K562 (cell line): ENCODE data around the gene CTRB1. TPM values are rescaled to one million over a fixed set of nuclear protein-coding genes. Genes with fewer than 3 reads are reported as not detected.

ENCODE experiments used
- ATAC-seq: fragments of 200-7000 bp; cut with Tn5 transposase; 3 replicates; pipeline ENCODE4 v1.9.1; 2020; ENCODE audit warnings: moderate library complexity
- BruUV-seq: library from RNA; stranded (reverse); fragments of 400-500 nt; replicated peaks from 2 replicates; lab custom pipeline; 2021; lab: Mats Ljungman, UMichigan
- CTCF ChIA-PET: fragments of 300-600 bp; formaldehyde crosslinking; extraction: SDS; loops from one replicate; lab custom pipeline; 2021; ENCODE audit warnings: low intra/inter-chr PET ratio; lab: Yijun Ruan, JAX
- POLR2A ChIA-PET: fragments of 300-600, 350-650 bp; sonication (Branson Sonifier 250); formaldehyde crosslinking; extraction: SDS; loops from one replicate; lab custom pipeline; 2021; ENCODE audit warnings: antibody characterized with exemption, inconsistent platforms; lab: Yijun Ruan, JAX
- DNase-seq, 4 experiments: peaks; one replicate each; pipeline versions ENCODE4 v3.0.0 to v3.0.0-alpha.2; 2011 to 2018; ENCODE audit warnings: low spot score in 3 of 4, mixed read lengths in 3 of 4; ENCODE audit errors: extremely low read depth in 1 of 4
- FAIRE-seq: peaks from 2 replicates; lab custom pipeline; 2011; peaks lifted over from hg19 to GRCh38; lab: Jason Lieb, UNC
- H2AFZ ChIP-seq: 2 replicates; pipeline ENCODE4 v1.6.0; 2011; ENCODE audit warnings: low read depth, low read length, control low read depth, inconsistent platforms
- H3K27ac ChIP-seq: fragments of 200-600 bp; 3 replicates; pipeline ENCODE4 v1.8.0; 2011; ENCODE audit warnings: low read depth, mild to moderate bottlenecking, control low read depth, inconsistent platforms, low read length, moderate library complexity, mixed read lengths; ENCODE audit errors: extremely low read depth
- H3K27me3 ChIP-seq, 2 experiments: fragments of 300-600 bp in 1 of 2; 2 replicates in 1 of 2; 3 replicates in 1 of 2; pipeline versions ENCODE4 v1.6.0 to v1.8.0; 2011; ENCODE audit warnings: inconsistent platforms in 2 of 2, low read length in 2 of 2, mild to moderate bottlenecking in 1 of 2, mixed read lengths in 1 of 2, moderate library complexity in 1 of 2; ENCODE audit not compliant: control insufficient read depth in 2 of 2, insufficient read depth in 2 of 2
- H3K36me3 ChIP-seq: fragments of 300-600 bp; 3 replicates; pipeline ENCODE4 v1.8.0; 2011; ENCODE audit warnings: mild to moderate bottlenecking, low read length, inconsistent platforms; ENCODE audit not compliant: control insufficient read depth, insufficient read depth
- H3K4me1 ChIP-seq, 2 experiments: fragments of 200-600 bp in 1 of 2; replicated peaks in 1 of 2; 2 replicates in 1 of 2; 3 replicates in 1 of 2; pipeline versions ENCODE4 v1.5.1 to v1.8.0; 2011; ENCODE audit warnings: inconsistent platforms in 2 of 2, low read length in 2 of 2, mild to moderate bottlenecking in 1 of 2, mixed read lengths in 1 of 2, moderate library complexity in 1 of 2; ENCODE audit not compliant: control insufficient read depth in 2 of 2, insufficient read depth in 2 of 2
- H3K4me2 ChIP-seq: 2 replicates; pipeline ENCODE4 v1.6.1; 2011; ENCODE audit warnings: low read length, control low read depth, inconsistent platforms, mixed read lengths; ENCODE audit not compliant: insufficient read depth
- H3K4me3 ChIP-seq: fragments of 200-600 bp; sonication (generic), shearing (Covaris generic); 2 replicates; pipeline ENCODE4 v1.5.1; 2016; ENCODE audit warnings: control low read depth, inconsistent platforms
- H3K79me2 ChIP-seq: fragments of 200-600 bp; 3 replicates; pipeline ENCODE4 v1.8.0; 2011; ENCODE audit warnings: low read length, inconsistent platforms; ENCODE audit not compliant: control insufficient read depth, insufficient read depth
- H3K9ac ChIP-seq, 2 experiments: 2 replicates each; pipeline versions ENCODE4 v1.6.0 to v1.6.1; 2011; ENCODE audit warnings: low read depth in 2 of 2, low read length in 2 of 2, control low read depth in 1 of 2, inconsistent platforms in 1 of 2, mild to moderate bottlenecking in 1 of 2, mixed read lengths in 1 of 2; ENCODE audit not compliant: insufficient read depth in 1 of 2
- H3K9me1 ChIP-seq: one replicate; pipeline ENCODE4 v1.6.0; 2011; ENCODE audit warnings: inconsistent platforms, mild to moderate bottlenecking, low read length, moderate library complexity; ENCODE audit not compliant: control insufficient read depth, insufficient read depth
- H3K9me3 ChIP-seq: replicated peaks from 2 replicates; pipeline ENCODE4 v1.5.1; 2011; ENCODE audit warnings: low read depth, low read length, inconsistent platforms; ENCODE audit not compliant: control insufficient read depth, insufficient read depth
- H4K20me1 ChIP-seq: replicated peaks from 2 replicates; pipeline ENCODE4 v1.6.1; 2011; ENCODE audit warnings: low read length, inconsistent platforms, mixed read lengths; ENCODE audit not compliant: control insufficient read depth, insufficient read depth
- RBM39 ChIP-seq: fragments of 200-400 bp; formaldehyde crosslinking; optimal IDR thresholded peaks from 2 replicates; pipeline ENCODE3; 2018; ENCODE audit warnings: low read depth, low read length
- SP1 ChIP-seq: sonication (generic); formaldehyde crosslinking; IDR thresholded peaks from 2 replicates; pipeline ENCODE4 v1.8.1; 2022; ENCODE audit warnings: mild to moderate bottlenecking, missing genetic modification reagents
- WGBS: fragments of 100-300 bp; shearing (Covaris generic); methylation state at CpG from one replicate; pipeline ENCODE4 v1.1.6; 2016; ENCODE audit warnings: low coverage, mixed read lengths; ENCODE audit not compliant: insufficient coverage; ENCODE audit errors: missing lambda C conversion rate; 5-methylcytosine and 5-hydroxymethylcytosine counted together
- in situ Hi-C: fragments of 300-500 bp; cut with MboI; formaldehyde crosslinking; loops from 4 replicates; pipeline ENCODE4 v1.15.0; 2018; ENCODE audit warnings: inconsistent platforms, mixed read lengths
- intact Hi-C: fragments of 100-400 bp; cut with micrococcal nuclease; formaldehyde crosslinking; loops from 2 replicates; pipeline ENCODE4 v1.14.2; 2022
- polyA plus RNA-seq, 8 experiments: library from polyadenylated mRNA; depleted of rRNA in 4 of 8; stranded (reverse) in 5 of 8; unstranded in 3 of 8; fragments of >200 nt; fragmentation: Nextera tagmentation in 2 of 8; fragmentation: Illumina TruSeq in 1 of 8; extraction: Ambion mirVana in 2 of 8; extraction: Trizol in 1 of 8; gene quantifications; 2 replicates each; pipeline versions ENCODE4 v1.2.1 to v1.2.3, GENCODE V29; 2011 to 2014; ENCODE audit warnings: inconsistent platforms in 1 of 8, missing spikeins in 1 of 8
- total RNA-seq, 7 experiments: library from RNA; depleted of rRNA in 6 of 7; stranded (reverse); fragments of >200 nt in 6 of 7; fragmentation: Illumina TruSeq in 2 of 7; extraction: Trizol in 2 of 7; gene quantifications; 2 replicates each; pipeline versions ENCODE4 v1.2.1 to v1.2.3, GENCODE V29; 2011 to 2021; ENCODE audit warnings: low replicate concordance in 1 of 7
- TF ChIP-seq, protein P1 (sequence below): IDR thresholded peaks from 2 replicates; pipeline ENCODE4 v1.6.1; 2016; ENCODE audit warnings: missing genetic modification characterization, missing compliant biosample characterization
- TF ChIP-seq, protein P2 (sequence below): fragments of 150-350 bp; IDR thresholded peaks from 2 replicates; pipeline ENCODE4 v1.6.1; 2014; ENCODE audit warnings: low read depth, mild to moderate bottlenecking, low read length, borderline replicate concordance
- TF ChIP-seq, protein P3 (sequence below), 2 experiments: fragments of 450-650 bp in 1 of 2; sonication (generic) in 1 of 2; formaldehyde crosslinking in 1 of 2; IDR thresholded peaks in 1 of 2; conservative IDR thresholded peaks in 1 of 2; 2 replicates each; pipeline versions ENCODE4 v1.6.1 to v1.8.1; 2016 to 2023; ENCODE audit warnings: mild to moderate bottlenecking in 2 of 2, moderate library complexity in 2 of 2, inconsistent platforms in 1 of 2, missing genetic modification reagents in 1 of 2

CTRB1 gene
- total and polyA plus RNA-seq, 9 of the 15 experiments (the other 6 are each of a cell fraction or from before 2014, with no cell fraction given), result 2.3 TPM; not detected in 8

DNA sequence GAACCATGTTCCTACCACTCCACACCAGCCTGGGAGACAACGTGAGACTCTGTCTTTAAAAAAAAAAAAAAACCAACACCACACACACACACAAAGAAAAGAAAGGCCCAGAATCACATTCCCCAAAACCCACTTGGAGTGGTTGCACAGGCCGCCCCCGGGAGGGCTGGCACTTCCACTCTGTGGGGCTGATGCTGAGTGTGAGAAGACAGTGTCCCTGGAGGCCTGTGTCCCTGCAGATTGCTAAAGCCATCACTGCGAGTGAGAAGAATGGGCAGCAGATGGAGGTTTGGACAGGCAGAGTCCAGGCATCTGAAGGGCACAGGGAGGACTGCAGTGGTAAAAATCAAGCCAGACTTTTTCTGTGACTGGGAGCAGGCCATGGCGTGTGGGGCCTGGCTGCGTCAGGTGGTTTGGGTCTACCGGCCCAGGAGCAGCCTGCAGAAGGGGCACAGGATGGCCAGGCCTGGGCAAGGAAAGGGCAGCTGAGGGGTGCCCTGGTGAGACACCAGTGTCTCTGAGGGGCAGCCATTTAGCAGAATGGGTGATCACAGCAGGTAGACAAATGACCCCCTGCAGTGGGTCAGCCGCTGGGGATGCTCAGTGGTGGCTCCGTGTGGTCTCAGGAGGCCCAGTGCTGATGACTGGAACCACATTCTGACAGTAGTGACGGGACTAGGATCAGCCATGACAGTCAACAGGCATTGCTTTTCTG is 24.9 kb upstream of the CTRB1 start:
- H3K4me2 ChIP-seq, result no peak overlapping the region
- no peak for TF ChIP-seq RBM39
- TF ChIP-seq, protein P1, sequence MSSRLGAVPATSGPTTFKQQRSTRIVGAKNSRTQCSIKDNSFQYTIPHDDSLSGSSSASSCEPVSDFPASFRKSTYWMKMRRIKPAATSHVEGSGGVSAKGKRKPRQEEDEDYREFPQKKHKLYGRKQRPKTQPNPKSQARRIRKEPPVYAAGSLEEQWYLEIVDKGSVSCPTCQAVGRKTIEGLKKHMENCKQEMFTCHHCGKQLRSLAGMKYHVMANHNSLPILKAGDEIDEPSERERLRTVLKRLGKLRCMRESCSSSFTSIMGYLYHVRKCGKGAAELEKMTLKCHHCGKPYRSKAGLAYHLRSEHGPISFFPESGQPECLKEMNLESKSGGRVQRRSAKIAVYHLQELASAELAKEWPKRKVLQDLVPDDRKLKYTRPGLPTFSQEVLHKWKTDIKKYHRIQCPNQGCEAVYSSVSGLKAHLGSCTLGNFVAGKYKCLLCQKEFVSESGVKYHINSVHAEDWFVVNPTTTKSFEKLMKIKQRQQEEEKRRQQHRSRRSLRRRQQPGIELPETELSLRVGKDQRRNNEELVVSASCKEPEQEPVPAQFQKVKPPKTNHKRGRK (tag), result no peak
- TF ChIP-seq, protein P2, sequence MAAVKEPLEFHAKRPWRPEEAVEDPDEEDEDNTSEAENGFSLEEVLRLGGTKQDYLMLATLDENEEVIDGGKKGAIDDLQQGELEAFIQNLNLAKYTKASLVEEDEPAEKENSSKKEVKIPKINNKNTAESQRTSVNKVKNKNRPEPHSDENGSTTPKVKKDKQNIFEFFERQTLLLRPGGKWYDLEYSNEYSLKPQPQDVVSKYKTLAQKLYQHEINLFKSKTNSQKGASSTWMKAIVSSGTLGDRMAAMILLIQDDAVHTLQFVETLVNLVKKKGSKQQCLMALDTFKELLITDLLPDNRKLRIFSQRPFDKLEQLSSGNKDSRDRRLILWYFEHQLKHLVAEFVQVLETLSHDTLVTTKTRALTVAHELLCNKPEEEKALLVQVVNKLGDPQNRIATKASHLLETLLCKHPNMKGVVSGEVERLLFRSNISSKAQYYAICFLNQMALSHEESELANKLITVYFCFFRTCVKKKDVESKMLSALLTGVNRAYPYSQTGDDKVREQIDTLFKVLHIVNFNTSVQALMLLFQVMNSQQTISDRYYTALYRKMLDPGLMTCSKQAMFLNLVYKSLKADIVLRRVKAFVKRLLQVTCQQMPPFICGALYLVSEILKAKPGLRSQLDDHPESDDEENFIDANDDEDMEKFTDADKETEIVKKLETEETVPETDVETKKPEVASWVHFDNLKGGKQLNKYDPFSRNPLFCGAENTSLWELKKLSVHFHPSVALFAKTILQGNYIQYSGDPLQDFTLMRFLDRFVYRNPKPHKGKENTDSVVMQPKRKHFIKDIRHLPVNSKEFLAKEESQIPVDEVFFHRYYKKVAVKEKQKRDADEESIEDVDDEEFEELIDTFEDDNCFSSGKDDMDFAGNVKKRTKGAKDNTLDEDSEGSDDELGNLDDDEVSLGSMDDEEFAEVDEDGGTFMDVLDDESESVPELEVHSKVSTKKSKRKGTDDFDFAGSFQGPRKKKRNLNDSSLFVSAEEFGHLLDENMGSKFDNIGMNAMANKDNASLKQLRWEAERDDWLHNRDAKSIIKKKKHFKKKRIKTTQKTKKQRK, result no peak
- TF ChIP-seq SP1 (CRISPR knock-in tag), result no peak
- TF ChIP-seq, protein P3, sequence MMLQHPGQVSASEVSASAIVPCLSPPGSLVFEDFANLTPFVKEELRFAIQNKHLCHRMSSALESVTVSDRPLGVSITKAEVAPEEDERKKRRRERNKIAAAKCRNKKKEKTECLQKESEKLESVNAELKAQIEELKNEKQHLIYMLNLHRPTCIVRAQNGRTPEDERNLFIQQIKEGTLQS (IDR thresholded peaks at IDR 0.05), result no peak
- TF ChIP-seq, protein P3 (CRISPR knock-in tag; conservative IDR thresholded peaks at IDR 0.05), result no peak
- in situ Hi-C loops, result no loop called here
- no peak overlapping the region for H2AFZ ChIP-seq
- no peak overlapping the region for H3K9ac ChIP-seq
- FAIRE-seq (no peak), DNase-seq (no peak), ATAC-seq (no peak)
- intact Hi-C loops, result no loop called here
- no TSS peak for BruUV-seq
- H4K20me1 ChIP-seq, result no peaks in the 10 kb centered on the region
- H3K27me3 ChIP-seq, result peaks cover 57 to 68% of the 10 kb centered on the region in 2 experiments
- no peaks in the 10 kb centered on the region for H3K9me1 ChIP-seq
- ChIA-PET CTCF (no interaction called here), POLR2A (no interaction called here)
- no peaks in the 10 kb centered on the region for H3K79me2 ChIP-seq
- H3K4me3 ChIP-seq, result no peak overlapping the region
- no peaks in the 10 kb centered on the region for H3K36me3 ChIP-seq
- peaks cover 0 to 8% of the 10 kb centered on the region in 2 experiments; a peak in 3 of 5 replicates for H3K4me1 ChIP-seq
- WGBS, result 21% methylated on average over 10 of the region's 10 CpGs
- no peaks in the 10 kb centered on the region for H3K9me3 ChIP-seq
- H3K27ac ChIP-seq, result no peak overlapping the region
